ENCODE data around the gene CHD8. TPM values are rescaled to one million over a fixed set of nuclear protein-coding genes. Genes with fewer than 3 reads are reported as not detected.

Gene CHD8, protein sequence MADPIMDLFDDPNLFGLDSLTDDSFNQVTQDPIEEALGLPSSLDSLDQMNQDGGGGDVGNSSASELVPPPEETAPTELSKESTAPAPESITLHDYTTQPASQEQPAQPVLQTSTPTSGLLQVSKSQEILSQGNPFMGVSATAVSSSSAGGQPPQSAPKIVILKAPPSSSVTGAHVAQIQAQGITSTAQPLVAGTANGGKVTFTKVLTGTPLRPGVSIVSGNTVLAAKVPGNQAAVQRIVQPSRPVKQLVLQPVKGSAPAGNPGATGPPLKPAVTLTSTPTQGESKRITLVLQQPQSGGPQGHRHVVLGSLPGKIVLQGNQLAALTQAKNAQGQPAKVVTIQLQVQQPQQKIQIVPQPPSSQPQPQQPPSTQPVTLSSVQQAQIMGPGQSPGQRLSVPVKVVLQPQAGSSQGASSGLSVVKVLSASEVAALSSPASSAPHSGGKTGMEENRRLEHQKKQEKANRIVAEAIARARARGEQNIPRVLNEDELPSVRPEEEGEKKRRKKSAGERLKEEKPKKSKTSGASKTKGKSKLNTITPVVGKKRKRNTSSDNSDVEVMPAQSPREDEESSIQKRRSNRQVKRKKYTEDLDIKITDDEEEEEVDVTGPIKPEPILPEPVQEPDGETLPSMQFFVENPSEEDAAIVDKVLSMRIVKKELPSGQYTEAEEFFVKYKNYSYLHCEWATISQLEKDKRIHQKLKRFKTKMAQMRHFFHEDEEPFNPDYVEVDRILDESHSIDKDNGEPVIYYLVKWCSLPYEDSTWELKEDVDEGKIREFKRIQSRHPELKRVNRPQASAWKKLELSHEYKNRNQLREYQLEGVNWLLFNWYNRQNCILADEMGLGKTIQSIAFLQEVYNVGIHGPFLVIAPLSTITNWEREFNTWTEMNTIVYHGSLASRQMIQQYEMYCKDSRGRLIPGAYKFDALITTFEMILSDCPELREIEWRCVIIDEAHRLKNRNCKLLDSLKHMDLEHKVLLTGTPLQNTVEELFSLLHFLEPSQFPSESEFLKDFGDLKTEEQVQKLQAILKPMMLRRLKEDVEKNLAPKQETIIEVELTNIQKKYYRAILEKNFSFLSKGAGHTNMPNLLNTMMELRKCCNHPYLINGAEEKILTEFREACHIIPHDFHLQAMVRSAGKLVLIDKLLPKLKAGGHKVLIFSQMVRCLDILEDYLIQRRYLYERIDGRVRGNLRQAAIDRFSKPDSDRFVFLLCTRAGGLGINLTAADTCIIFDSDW (N-terminal part only)
- 10 to 100 TPM; 31.1 to 47.5 (median 40.1) TPM for total RNA-seq
- 10 to 100 TPM; 19.4 to 27.7 TPM for polyA plus RNA-seq
- long read RNA-seq, donor 1, partial matches to known transcripts = 12 of 13 reads
- long read RNA-seq, donor 1, other reads (novel, unspliced or antisense) = 1 of 13 reads
- long read RNA-seq, donor 2, partial matches to known transcripts = 10 of 11 reads
- long read RNA-seq, donor 2, other reads (novel, unspliced or antisense) = 1 of 11 reads
- long read RNA-seq, donor 3, partial matches to known transcripts = 23 of 26 reads
- long read RNA-seq, donor 3, other reads (novel, unspliced or antisense) = 3 of 26 reads

DNA sequence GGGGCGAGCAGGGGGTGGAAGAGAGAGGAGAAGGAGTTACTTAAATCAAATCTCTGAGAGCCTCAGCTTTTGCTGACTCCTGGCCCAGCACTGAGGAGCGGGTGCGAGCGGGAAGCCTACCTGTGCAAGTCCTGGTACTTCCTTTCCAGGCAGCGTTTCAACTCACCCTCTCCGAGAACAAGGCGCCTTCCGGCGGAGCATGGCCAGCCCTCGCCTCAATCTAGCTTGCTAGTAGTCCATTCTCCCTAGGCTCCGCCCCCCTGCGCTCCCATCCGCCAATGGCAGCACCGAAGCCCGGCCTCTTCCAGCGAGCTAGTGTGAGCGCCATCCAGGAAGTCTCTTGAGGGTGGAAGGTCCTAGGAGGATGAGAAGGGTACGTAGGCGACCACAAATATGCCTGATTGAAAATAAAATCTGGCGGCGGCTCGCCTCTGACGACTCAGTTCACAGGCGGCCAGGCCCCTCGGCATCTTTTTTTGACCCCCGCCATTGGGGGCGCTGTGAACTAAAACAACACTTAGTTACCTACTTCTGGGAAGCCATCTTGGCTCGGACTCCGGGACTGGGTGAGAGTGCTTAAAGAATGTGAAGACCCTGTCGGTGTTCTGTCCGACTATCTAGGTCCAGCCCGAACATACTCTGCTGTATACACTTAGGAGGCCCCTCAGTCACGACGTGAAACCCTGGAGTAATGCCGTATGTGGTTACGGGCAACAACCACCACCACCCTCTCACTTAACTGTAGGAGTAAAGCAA, at the start of gene CHD8:
CHD8 (minus strand) TSS at position 212 of the 756 bp plus-strand sequence. CDS start 24,480 bp downstream, outside the sequence.
- TF ChIP-seq, protein P1, sequence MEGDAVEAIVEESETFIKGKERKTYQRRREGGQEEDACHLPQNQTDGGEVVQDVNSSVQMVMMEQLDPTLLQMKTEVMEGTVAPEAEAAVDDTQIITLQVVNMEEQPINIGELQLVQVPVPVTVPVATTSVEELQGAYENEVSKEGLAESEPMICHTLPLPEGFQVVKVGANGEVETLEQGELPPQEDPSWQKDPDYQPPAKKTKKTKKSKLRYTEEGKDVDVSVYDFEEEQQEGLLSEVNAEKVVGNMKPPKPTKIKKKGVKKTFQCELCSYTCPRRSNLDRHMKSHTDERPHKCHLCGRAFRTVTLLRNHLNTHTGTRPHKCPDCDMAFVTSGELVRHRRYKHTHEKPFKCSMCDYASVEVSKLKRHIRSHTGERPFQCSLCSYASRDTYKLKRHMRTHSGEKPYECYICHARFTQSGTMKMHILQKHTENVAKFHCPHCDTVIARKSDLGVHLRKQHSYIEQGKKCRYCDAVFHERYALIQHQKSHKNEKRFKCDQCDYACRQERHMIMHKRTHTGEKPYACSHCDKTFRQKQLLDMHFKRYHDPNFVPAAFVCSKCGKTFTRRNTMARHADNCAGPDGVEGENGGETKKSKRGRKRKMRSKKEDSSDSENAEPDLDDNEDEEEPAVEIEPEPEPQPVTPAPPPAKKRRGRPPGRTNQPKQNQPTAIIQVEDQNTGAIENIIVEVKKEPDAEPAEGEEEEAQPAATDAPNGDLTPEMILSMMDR (IDR thresholded peaks at IDR 0.05) = peak; percentile 24 to 79 (median 69)
- intact Hi-C loops (cut with DNase I) = loop anchor here in 8 of 10 donors (1.0 to 10.0 kb wide), 9 partner anchors 19 to 101 kb away; partner anchors contain the start of genes TOX4 (in 6 of the 8), RAB2B (in 2 of the 8), METTL3 (in 1 of the 8) and SUPT16H (in 1 of the 8)
- H3K4me3 ChIP-seq = peak within 1 kb of the TSS; percentile 77 to 93 (median 87)

DNA sequence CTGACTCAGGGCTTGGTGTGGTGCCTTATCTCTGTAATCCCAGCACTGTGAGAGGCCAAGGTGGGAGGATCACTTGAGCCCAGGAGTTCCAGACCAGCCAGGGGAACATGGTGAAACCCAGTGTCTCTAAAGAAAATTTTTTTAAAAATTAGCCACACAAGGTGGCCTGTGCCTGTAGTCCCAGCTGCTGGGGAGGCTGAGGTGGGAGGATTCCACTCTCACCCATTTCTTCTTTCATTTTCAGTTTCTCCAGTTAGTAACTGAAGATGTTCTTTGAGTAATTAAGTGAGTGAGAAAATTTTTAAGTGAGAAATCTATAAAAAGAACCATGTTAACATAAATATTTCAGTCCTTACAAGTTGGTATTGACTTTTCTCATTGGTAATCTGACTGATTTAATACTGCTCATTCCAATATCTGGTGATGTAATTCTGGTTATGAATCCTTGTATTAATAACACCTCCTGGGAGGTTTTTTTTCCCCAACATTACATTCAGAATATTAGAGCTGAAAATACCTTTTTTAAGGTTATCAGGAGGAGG, 49.2 kb upstream of the CHD8 start:
- ATAC-seq (no peak), DNase-seq (no peak)
- no peak overlapping the region for H3K4me3 ChIP-seq
- no peaks in the 10 kb centered on the region for H3K9me3 ChIP-seq
- H3K36me3 ChIP-seq = peaks cover 0 to 69% (median 28%) of the 10 kb centered on the region in 9 donors
- no peaks in the 10 kb centered on the region for H3K27me3 ChIP-seq
- peaks cover 0 to 27% (median 13%) of the 10 kb centered on the region in 9 donors for H3K4me1 ChIP-seq
- peak overlapping the region in 1 of 10 donors; percentile 11 for H3K27ac ChIP-seq
- intact Hi-C loops (cut with DNase I) = loop anchor here in 1 of 10 donors (10.0 kb wide), 1 partner anchor 50 kb away; no protein-coding TSS in a partner anchor
- TF ChIP-seq, protein P1 (IDR thresholded peaks at IDR 0.05) = no peak

More for the DNA sequence above, at the start of gene CHD8:
- peaks cover 6 to 32% (median 25%) of the 10 kb centered on the region in 9 donors for H3K4me1 ChIP-seq
- H3K27me3 ChIP-seq = no peaks in the 10 kb centered on the region
- 0 to 1% methylated on average over 36 of the region's 36 CpGs for WGBS, 2 donors
- no peaks in the 10 kb centered on the region for H3K9me3 ChIP-seq
- peaks cover 0 to 33% (median 9%) of the 10 kb centered on the region in 9 donors for H3K36me3 ChIP-seq
- peak within 1 kb of the TSS; percentile 87 to 97 (median 94) for H3K27ac ChIP-seq
- DNase-seq (peak; percentile 99 to 100), ATAC-seq (peak; percentile 99 to 100 (median 100))

DNA sequence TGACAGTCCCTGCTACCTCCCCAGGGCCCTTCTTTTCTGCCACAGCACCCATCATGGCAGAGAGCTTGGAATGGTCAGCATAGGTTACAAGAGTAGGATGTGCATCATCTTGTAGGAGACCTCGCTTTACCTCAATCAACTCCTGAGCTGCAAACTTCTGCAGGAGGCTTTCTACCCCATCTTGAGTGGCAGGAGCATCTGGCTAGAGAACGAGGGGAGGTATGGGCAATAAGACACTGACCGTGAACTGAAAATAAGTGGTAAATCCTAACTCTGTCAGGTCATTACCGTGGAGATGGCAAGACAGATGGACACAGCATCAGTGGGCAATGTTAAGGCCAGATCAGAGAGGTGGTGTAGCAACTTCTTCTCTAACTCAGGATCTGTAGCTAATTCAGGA, 47.5 kb upstream of the CHD8 start:
- H3K9me3 ChIP-seq = no peaks in the 10 kb centered on the region
- peaks cover 0 to 80% (median 38%) of the 10 kb centered on the region in 9 donors for H3K36me3 ChIP-seq
- no peak overlapping the region for H3K27ac ChIP-seq
- peaks cover 0 to 12% (median 0%) of the 10 kb centered on the region in 9 donors for H3K4me1 ChIP-seq
- DNase-seq (no peak), ATAC-seq (no peak)
- intact Hi-C loops (cut with DNase I) = loop anchor here in 2 of 10 donors (5.0 to 10.0 kb wide), 2 partner anchors 51 to 54 kb away; no protein-coding TSS in a partner anchor
- no peaks in the 10 kb centered on the region for H3K27me3 ChIP-seq
- TF ChIP-seq, protein P1 (IDR thresholded peaks at IDR 0.05) = no peak
- no peak overlapping the region for H3K4me3 ChIP-seq
- 97% methylated on average over 4 of the region's 4 CpGs for WGBS, 2 donors

Measured in heart right ventricle (tissue), 16 donors.